GM11168 (cell line): ENCODE data around the gene B3GLCT.

ENCODE experiments used
- in situ Hi-C: fragments of 300-500 bp; cut with MboI; formaldehyde crosslinking; loops from one replicate; pipeline ENCODE4 v1.12.0; 2022; ENCODE audit warnings: low sequenced_read_pairs; ENCODE audit not compliant: unreplicated experiment

B3GLCT gene

GRCh38 chr13:31264151-31264550 lies 64.4 kb downstream of the B3GLCT start:
- in situ Hi-C loops, result no loop called here

GRCh38 chr13:31267126-31267784 lies 67.5 kb downstream of the B3GLCT start:
- in situ Hi-C loops, result no loop called here

- in situ Hi-C loops, result no loop called here
Measured at GRCh38 chr13:31274390-31274789, 74.6 kb downstream of the B3GLCT start.

GRCh38 chr13:31276421-31276820 lies 76.6 kb downstream of the B3GLCT start:
- in situ Hi-C loops, result no loop called here

- in situ Hi-C loops, result no loop called here
Measured at GRCh38 chr13:31278869-31279268, 79.1 kb downstream of the B3GLCT start.

- in situ Hi-C loops, result no loop called here
Measured at GRCh38 chr13:31282741-31283455, 83.1 kb downstream of the B3GLCT start.

GRCh38 chr13:31286930-31287329 lies 87.2 kb downstream of the B3GLCT start:
- in situ Hi-C loops, result no loop called here

- in situ Hi-C loops, result no loop called here
Measured at GRCh38 chr13:31301119-31301518, 101.3 kb downstream of the B3GLCT start.

GRCh38 chr13:31310356-31310755 lies 110.6 kb downstream of the B3GLCT start:
- in situ Hi-C loops, result no loop called here

- in situ Hi-C loops, result no loop called here
Measured at GRCh38 chr13:31310786-31311185, 111.0 kb downstream of the B3GLCT start.

GRCh38 chr13:31311921-31312320 lies 112.1 kb downstream of the B3GLCT start:
- in situ Hi-C loops, result no loop called here

GRCh38 chr13:31314961-31315360 lies 115.2 kb downstream of the B3GLCT start:
- in situ Hi-C loops, result no loop called here

- in situ Hi-C loops, result no loop called here
Measured at GRCh38 chr13:31320946-31321345, 121.2 kb downstream of the B3GLCT start.

- in situ Hi-C loops, result no loop called here
Measured at GRCh38 chr13:31321457-31321856, 121.7 kb downstream of the B3GLCT start.

- in situ Hi-C loops, result no loop called here
Measured at GRCh38 chr13:31322026-31322425, 122.3 kb downstream of the B3GLCT start.

- in situ Hi-C loops, result no loop called here
Measured at GRCh38 chr13:31322702-31323405, 123.1 kb downstream of the B3GLCT start.

GRCh38 chr13:31327182-31327860 lies 127.5 kb downstream of the B3GLCT start:
- in situ Hi-C loops, result no loop called here

- in situ Hi-C loops, result no loop called here
Measured at GRCh38 chr13:31328549-31329235, 128.9 kb downstream of the B3GLCT start.

- in situ Hi-C loops, result no loop called here
Measured at GRCh38 chr13:31330236-31330635, 130.5 kb downstream of the B3GLCT start.

- in situ Hi-C loops, result no loop called here
Measured at GRCh38 chr13:31331068-31331467, 131.3 kb downstream of the B3GLCT start.
